ENCODE data around the gene CD300LF. TPM values are rescaled to one million over a fixed set of nuclear protein-coding genes. Genes with fewer than 3 reads are reported as not detected.

CD300LF gene
- total and polyA plus RNA-seq, 9 of the 15 experiments (the other 6 are each of a cell fraction or from before 2014, with no cell fraction given), result not detected

- TF ChIP-seq ZNF217 (CRISPR knock-in tag; IDR thresholded peaks at IDR 0.05), result no peak
- TF ChIP-seq MAFK (IDR thresholded peaks at IDR 0.05; ENCODE audit: low read length), result peak; percentile 71
- no peak for TF ChIP-seq IRF9 (tag; IDR thresholded peaks at IDR 0.05)
- TF ChIP-seq FOXA3 (CRISPR knock-in tag; conservative IDR thresholded peaks at IDR 0.05 in 1 of 2, IDR thresholded peaks at IDR 0.05 in 1 of 2), result no peak
- TF ChIP-seq C11orf30 (IDR thresholded peaks at IDR 0.05; ENCODE audit: low read depth), result peak; percentile 88
- TF ChIP-seq ZNF316 (IDR thresholded peaks at IDR 0.05), result peak; percentile 89
- peak; percentile 58; the same call in 1 of the 2 replicates for TF ChIP-seq NFE2 (IDR thresholded peaks at IDR 0.05; ENCODE audit: low read depth)
- TF ChIP-seq ELF2 (CRISPR knock-in tag; IDR thresholded peaks at IDR 0.05), result no peak
- TF ChIP-seq KLF13 (tag; IDR thresholded peaks at IDR 0.05; ENCODE audit: borderline replicate concordance, low read depth), result no peak
- peak; percentile 61; the same call in 1 of the 2 replicates for TF ChIP-seq TFAP4 (CRISPR knock-in tag; IDR thresholded peaks at IDR 0.05; ENCODE audit: borderline replicate concordance)
- no peak for TF ChIP-seq TBL1XR1 (IDR thresholded peaks at IDR 0.05; ENCODE audit: low read length in 2 of 2)
- TF ChIP-seq ZBTB40 (IDR thresholded peaks at IDR 0.05), result no peak
- TF ChIP-seq ZBTB40 (CRISPR knock-in tag; IDR thresholded peaks at IDR 0.05), result no peak
- TF ChIP-seq, protein P1, sequence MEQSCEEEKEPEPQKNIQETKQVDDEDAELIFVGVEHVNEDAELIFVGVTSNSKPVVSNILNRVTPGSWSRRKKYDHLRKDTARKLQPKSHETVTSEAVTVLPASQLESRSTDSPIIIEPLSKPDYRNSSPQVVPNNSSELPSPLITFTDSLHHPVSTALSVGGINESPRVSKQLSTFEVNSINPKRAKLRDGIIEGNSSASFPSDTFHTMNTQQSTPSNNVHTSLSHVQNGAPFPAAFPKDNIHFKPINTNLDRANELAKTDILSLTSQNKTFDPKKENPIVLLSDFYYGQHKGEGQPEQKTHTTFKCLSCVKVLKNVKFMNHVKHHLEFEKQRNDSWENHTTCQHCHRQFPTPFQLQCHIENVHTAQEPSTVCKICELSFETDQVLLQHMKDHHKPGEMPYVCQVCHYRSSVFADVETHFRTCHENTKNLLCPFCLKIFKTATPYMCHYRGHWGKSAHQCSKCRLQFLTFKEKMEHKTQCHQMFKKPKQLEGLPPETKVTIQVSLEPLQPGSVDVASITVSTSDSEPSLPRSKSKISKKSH (CRISPR knock-in tag; IDR thresholded peaks at IDR 0.05), result no peak
- no peak for TF ChIP-seq RNF2 (IDR thresholded peaks at IDR 0.05)
- TF ChIP-seq MEF2A (IDR thresholded peaks at IDR 0.05; ENCODE audit: control insufficient read depth, low read depth, low read length), result no peak
- no peak for TF ChIP-seq CCNT2 (IDR thresholded peaks at IDR 0.05; ENCODE audit: borderline replicate concordance, extremely low read depth, insufficient read length, low read depth, low read length)
These were observed 46.1 kb upstream of the CD300LF start (continued) for GRCh38 chr17:74758848-74759168.

Data from K562 (cell line).